Measurements from ENCODE around the gene TMEM43.

GRCh38 chr3:14141144-14141543 is 16.3 kb downstream of the TMEM43 start:
- no peak for TF ChIP-seq CTCF (IDR thresholded peaks at IDR 0.05)
- no peak for TF ChIP-seq POLR2A (IDR thresholded peaks at IDR 0.05)
